ENCODE measurements around the gene PTPRN2. TPM values are rescaled to one million over a fixed set of nuclear protein-coding genes. Genes with fewer than 3 reads are reported as not detected.

The PTPRN2 gene
- total and polyA plus RNA-seq, 2 of the 8 experiments (the other 6 are each of a cell fraction or from before 2014, with no cell fraction given): 2.6 to 4.5 TPM

GRCh38 chr7:157676456-157677255 lies 911.0 kb downstream of the PTPRN2 start (continued):
- TF ChIP-seq POU5F1 (IDR thresholded peaks at IDR 0.05; ENCODE audit: low read depth, low read length): no peak
- no peak for TF ChIP-seq FOSL1 (IDR thresholded peaks at IDR 0.05; ENCODE audit: insufficient read depth, low read depth, low read length)

Measured in H1 (cell line).